HepG2 (cell line): ENCODE data around the gene ARID5B. TPM values are rescaled to one million over a fixed set of nuclear protein-coding genes. Genes with fewer than 3 reads are reported as not detected.

ENCODE experiments used
- ATAC-seq: fragments of 200-7000 bp; cut with Tn5 transposase; 3 replicates; pipeline ENCODE4 v1.9.1; 2020; ENCODE audit warnings: mild to moderate bottlenecking, moderate library complexity
- BruUV-seq: library from RNA; stranded (reverse); fragments of 400-500 nt; replicated peaks from 2 replicates; lab custom pipeline; 2021; lab: Mats Ljungman, UMichigan
- CTCF ChIA-PET: fragments of 300-600 bp; formaldehyde crosslinking; extraction: SDS; loops from one replicate; lab custom pipeline; 2021; ENCODE audit warnings: low total read pairs, inconsistent platforms, low intra/inter-chr PET ratio; lab: Yijun Ruan, JAX
- POLR2A ChIA-PET: fragments of 350-600 bp; sonication (Branson Sonifier 250); formaldehyde crosslinking; loops from one replicate; lab custom pipeline; 2020; ENCODE audit warnings: antibody characterized with exemption, inconsistent platforms; lab: Yijun Ruan, JAX
- DNase-seq: peaks from one replicate; pipeline ENCODE4 v3.0.0-alpha.2; 2015; ENCODE audit warnings: low spot score
- FAIRE-seq: peaks from 3 replicates; lab custom pipeline; 2011; peaks lifted over from hg19 to GRCh38; lab: Jason Lieb, UNC
- H2AFZ ChIP-seq: one replicate; pipeline ENCODE4 v1.6.1; 2011; ENCODE audit warnings: low read length, inconsistent platforms
- H3K27ac ChIP-seq: fragments of 300-600 bp; 3 replicates; pipeline ENCODE4 v1.8.0; 2011; ENCODE audit warnings: mixed run types, mild to moderate bottlenecking, mixed read lengths, low read length, inconsistent platforms; ENCODE audit not compliant: insufficient read depth; ENCODE audit errors: extremely low read length
- H3K27me3 ChIP-seq, 2 experiments: fragments of 200-600 bp in 1 of 2; 2 replicates in 1 of 2; 3 replicates in 1 of 2; pipeline versions ENCODE4 v1.6.0 to v1.8.0; 2011; ENCODE audit warnings: low read length in 2 of 2, mild to moderate bottlenecking in 2 of 2, moderate library complexity in 2 of 2, inconsistent platforms in 1 of 2; ENCODE audit not compliant: insufficient read depth in 2 of 2, control insufficient read depth in 1 of 2
- H3K36me3 ChIP-seq, 2 experiments: fragments of 200-600 bp in 1 of 2; replicated peaks in 1 of 2; 2 replicates in 1 of 2; 3 replicates in 1 of 2; pipeline versions ENCODE4 v1.5.1 to v1.8.0; 2011; ENCODE audit warnings: low read length in 2 of 2, inconsistent platforms in 1 of 2; ENCODE audit not compliant: insufficient read depth in 2 of 2, control insufficient read depth in 1 of 2
- H3K4me1 ChIP-seq: 2 replicates; pipeline ENCODE4 v1.5.1; 2012; ENCODE audit warnings: low read length, inconsistent platforms; ENCODE audit not compliant: insufficient read depth
- H3K4me2 ChIP-seq: 2 replicates; pipeline ENCODE4 v1.6.0; 2011; ENCODE audit warnings: low read depth, low read length, inconsistent platforms
- H3K4me3 ChIP-seq, 3 experiments: fragments of 200-600 bp in 1 of 3; sonication (generic), shearing (Covaris generic) in 1 of 3; replicated peaks in 1 of 3; 2 replicates each; pipeline ENCODE4 v1.5.1; 2011 to 2016; ENCODE audit warnings: low read length in 3 of 3, inconsistent platforms in 2 of 3, low read depth in 2 of 3, mild to moderate bottlenecking in 2 of 3, control low read depth in 1 of 3, mixed read lengths in 1 of 3; ENCODE audit not compliant: insufficient read depth in 1 of 3
- H3K79me2 ChIP-seq: one replicate; pipeline ENCODE4 v1.6.1; 2011; ENCODE audit warnings: low read length, inconsistent platforms; ENCODE audit not compliant: insufficient read depth
- H3K9ac ChIP-seq: 2 replicates; pipeline ENCODE4 v1.6.0; 2011; ENCODE audit warnings: mild to moderate bottlenecking, low read depth, low read length, inconsistent platforms; ENCODE audit not compliant: insufficient read depth
- H3K9me3 ChIP-seq: 2 replicates; pipeline ENCODE4 v1.5.1; 2012; ENCODE audit warnings: mild to moderate bottlenecking, low read length
- H4K20me1 ChIP-seq: 2 replicates; pipeline ENCODE4 v1.6.0; 2011; ENCODE audit warnings: inconsistent platforms, mild to moderate bottlenecking, low read length, moderate library complexity; ENCODE audit not compliant: insufficient read depth
- FOXK2 ChIP-seq: fragments of 450-650 bp; IDR thresholded peaks from 2 replicates; pipeline ENCODE4 v1.6.1; 2016
- HMG20A ChIP-seq: IDR thresholded peaks from 2 replicates; pipeline ENCODE4 v1.6.1; 2016; ENCODE audit warnings: borderline replicate concordance
- HNF1B ChIP-seq: sonication (generic); formaldehyde crosslinking; IDR thresholded peaks from 2 replicates; pipeline ENCODE4 v1.5.1; 2020; ENCODE audit warnings: mild to moderate bottlenecking, moderate library complexity, missing genetic modification reagents
- TP53 ChIP-seq: sonication (generic); formaldehyde crosslinking; conservative IDR thresholded peaks from 2 replicates; pipeline ENCODE4 v1.4.0; 2020; ENCODE audit warnings: missing genetic modification reagents
- USF2 ChIP-seq, 2 experiments: sonication (generic) in 1 of 2; formaldehyde crosslinking in 1 of 2; IDR thresholded peaks; 2 replicates each; pipeline versions ENCODE4 v1.5.1 to v1.6.1; 2011 to 2020; ENCODE audit warnings: borderline replicate concordance in 1 of 2, low read depth in 1 of 2, low read length in 1 of 2, mild to moderate bottlenecking in 1 of 2, missing genetic modification reagents in 1 of 2, moderate library complexity in 1 of 2
- ZBTB40 ChIP-seq, 2 experiments: fragments of 450-650 bp in 1 of 2; sonication (generic) in 1 of 2; formaldehyde crosslinking in 1 of 2; IDR thresholded peaks; 2 replicates each; pipeline versions ENCODE4 v1.6.1 to v1.8.0; 2016 to 2022; ENCODE audit warnings: antibody characterized with exemption in 1 of 2, mild to moderate bottlenecking in 1 of 2, missing genetic modification reagents in 1 of 2
- ZNF33B ChIP-seq: sonication (generic); formaldehyde crosslinking; IDR thresholded peaks from 2 replicates; pipeline ENCODE4 v1.5.1; 2020; ENCODE audit warnings: mild to moderate bottlenecking, missing genetic modification reagents
- ZNF441 ChIP-seq: sonication (generic); formaldehyde crosslinking; IDR thresholded peaks from 2 replicates; pipeline ENCODE4 v1.7.0; 2021; ENCODE audit warnings: missing genetic modification reagents, borderline replicate concordance
- ZNF713 ChIP-seq: sonication (generic); formaldehyde crosslinking; IDR thresholded peaks from 2 replicates; pipeline ENCODE4 v1.4.0; 2020; ENCODE audit warnings: mild to moderate bottlenecking, missing genetic modification reagents
- ZSCAN9 ChIP-seq: IDR thresholded peaks from 2 replicates; pipeline ENCODE4 v1.6.1; 2016; ENCODE audit warnings: borderline replicate concordance
- WGBS: methylation state at CpG from one replicate; pipeline ENCODE4 v1.1.6; 2017; ENCODE audit warnings: low lambda C conversion rate; 5-methylcytosine and 5-hydroxymethylcytosine counted together
- in situ Hi-C: cut with HindIII; loops from 2 replicates; pipeline ENCODE4 v1.10.0; 2017; ENCODE audit warnings: low pct_unique_long_range_greater_than_20kb; ENCODE audit not compliant: extremely low pct_ligation_motif_present
- intact Hi-C: fragments of 100-400 bp; cut with micrococcal nuclease; formaldehyde crosslinking; loops from one replicate; pipeline ENCODE4 v1.10.0; 2022; ENCODE audit not compliant: unreplicated experiment
- polyA plus RNA-seq, 8 experiments: library from polyadenylated mRNA; depleted of rRNA in 3 of 8; stranded (reverse) in 7 of 8; unstranded in 1 of 8; fragments of >200 nt; fragmentation: Illumina TruSeq in 4 of 8; extraction: Trizol in 4 of 8; gene quantifications; 2 replicates each; pipeline versions ENCODE4 v1.2.1 to v1.2.3, GENCODE V29; 2011 to 2016; ENCODE audit warnings: low read depth in 4 of 8, missing spikeins in 1 of 8, mixed read lengths in 1 of 8; ENCODE audit not compliant: insufficient read depth in 1 of 8
- total RNA-seq, 5 experiments: library from RNA; depleted of rRNA; stranded (reverse); fragments of >200 nt; fragmentation: Illumina TruSeq; extraction: Trizol; gene quantifications; 2 replicates each; pipeline ENCODE4 v1.2.3, GENCODE V29; 2016; ENCODE audit warnings: low read depth in 1 of 5

The ARID5B gene
- total and polyA plus RNA-seq, 2 of the 13 experiments (the other 11 are each of a cell fraction or from before 2014, with no cell fraction given): 6.2 to 21.1 TPM

DNA sequence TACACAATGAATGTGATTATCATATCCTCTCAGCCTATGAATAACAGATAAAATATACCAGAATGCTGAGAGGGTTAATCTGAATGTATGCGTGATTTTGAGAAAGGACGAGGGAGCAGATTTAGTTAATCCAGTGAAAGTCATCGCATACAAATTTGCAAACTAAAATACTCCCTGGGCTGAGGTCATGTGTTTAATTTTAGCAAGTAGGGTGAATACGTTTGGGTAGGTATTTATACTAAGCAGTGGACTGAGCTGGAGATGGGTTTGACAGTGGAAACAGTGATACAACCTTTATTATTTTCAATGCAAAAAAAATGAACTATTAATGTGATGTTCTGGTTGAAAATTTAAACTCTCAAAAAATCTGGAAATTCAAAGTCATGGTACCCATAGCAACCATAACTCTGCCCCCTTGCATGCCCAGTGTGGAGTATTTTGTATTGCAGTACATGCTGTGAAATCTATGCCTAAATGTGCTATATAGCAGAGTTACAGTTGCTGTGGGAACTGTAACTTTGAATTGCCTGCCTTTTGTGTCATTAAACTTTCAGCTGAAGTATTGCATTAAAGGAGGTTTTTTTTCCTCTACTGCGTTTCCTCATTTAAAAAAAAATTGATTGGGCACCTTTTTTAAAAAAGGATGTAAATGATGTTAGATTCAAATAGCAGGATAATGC lies 9.5 kb upstream of the ARID5B start:
- Histone ChIP-seq H2AFZ (no peak overlapping the region), H3K9me3 (no peaks in the 10 kb centered on the region), H3K36me3 (no peaks in the 10 kb centered on the region), H4K20me1 (no peaks in the 10 kb centered on the region), H3K9ac (no peak overlapping the region), H3K27ac (no peak overlapping the region), H3K4me1 (peaks cover 23% of the 10 kb centered on the region), H3K4me3 (no peak overlapping the region), H3K27me3 (no peaks in the 10 kb centered on the region), H3K79me2 (no peaks in the 10 kb centered on the region), H3K4me2 (no peak overlapping the region)
- no peak for DNase-seq
- FAIRE-seq: no peak
- ChIA-PET CTCF (no interaction called here), POLR2A (no interaction called here)
- no TSS peak for BruUV-seq
- no peak for ATAC-seq
- 57% methylated on average over 5 of the region's 5 CpGs for WGBS
- intact Hi-C loops: no loop called here
- in situ Hi-C loops: no loop called here
- no peak for TF ChIP-seq TP53 (CRISPR knock-in tag)
- TF ChIP-seq USF2 (IDR thresholded peaks at IDR 0.05; ENCODE audit: low read depth, low read length): no peak
- no peak for TF ChIP-seq USF2 (CRISPR knock-in tag; IDR thresholded peaks at IDR 0.05; ENCODE audit: borderline replicate concordance)
- TF ChIP-seq ZSCAN9 (CRISPR knock-in tag): no peak
- TF ChIP-seq ZNF33B: no peak
- TF ChIP-seq ZBTB40 (IDR thresholded peaks at IDR 0.05): no peak
- TF ChIP-seq ZBTB40 (CRISPR knock-in tag; IDR thresholded peaks at IDR 0.05): no peak
- TF ChIP-seq ZNF713 (CRISPR knock-in tag): no peak
- TF ChIP-seq ZNF441 (CRISPR knock-in tag): no peak
- no peak for TF ChIP-seq HMG20A (CRISPR knock-in tag)
- TF ChIP-seq FOXK2: no peak
- TF ChIP-seq HNF1B: no peak
